GM19351 (cell line): ENCODE measurements around the gene FKBP5.
"Not testable (repeated sequence)": the region's sequence is repeated elsewhere in the genome, so short reads cannot be mapped to it uniquely, and the experiment has no call there.

ENCODE experiments used
- ATAC-seq: cut with Tn5 transposase; IDR thresholded peaks from one replicate; pipeline ENCODE4 v1.9.1; 2021; ENCODE audit warnings: mild to moderate bottlenecking, moderate library complexity; ENCODE audit not compliant: unreplicated experiment

Gene FKBP5

DNA sequence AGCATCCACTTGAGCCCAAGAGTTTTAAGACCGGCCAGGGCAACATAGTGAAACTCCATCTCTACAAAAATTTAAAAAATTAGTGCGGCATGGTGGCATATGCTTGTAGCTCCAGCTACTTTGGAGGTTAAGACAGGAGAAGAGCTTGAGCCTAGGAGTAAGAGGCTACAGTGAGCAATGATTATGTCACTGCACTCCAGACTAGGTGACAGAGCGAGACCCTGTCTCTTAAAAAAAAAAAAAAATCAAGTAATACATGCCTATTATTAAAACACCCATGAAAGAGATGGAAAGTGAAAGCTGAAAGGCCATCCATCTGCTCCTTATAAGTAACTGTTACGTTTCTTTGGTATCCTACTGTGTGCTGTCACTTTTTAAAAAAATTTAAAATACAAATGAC is 66.4 kb downstream of the FKBP5 start:
- ATAC-seq = no peak

DNA sequence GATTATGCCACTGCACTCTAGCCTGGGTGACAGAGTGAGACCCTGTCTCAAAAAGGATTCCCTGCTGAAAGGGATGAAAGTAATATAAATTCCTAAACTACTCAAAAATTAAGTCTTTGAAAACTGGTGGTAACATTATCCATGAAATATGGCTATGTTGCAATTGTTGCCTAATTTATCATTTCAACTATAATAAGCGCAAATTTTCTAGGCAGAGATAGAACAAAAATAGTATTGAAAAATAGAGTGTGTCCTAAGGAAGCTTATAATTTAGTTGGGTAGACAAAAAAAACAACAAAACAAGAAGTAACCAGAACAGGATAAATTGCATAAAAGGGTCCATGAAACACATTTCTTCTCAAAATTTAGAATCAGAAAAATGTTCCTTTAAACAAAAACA is 68.0 kb downstream of the FKBP5 start:
- ATAC-seq = no peak

- no peak for ATAC-seq
Measured at GRCh38 chr6:35613762-35614161, 75.0 kb downstream of the FKBP5 start.

DNA sequence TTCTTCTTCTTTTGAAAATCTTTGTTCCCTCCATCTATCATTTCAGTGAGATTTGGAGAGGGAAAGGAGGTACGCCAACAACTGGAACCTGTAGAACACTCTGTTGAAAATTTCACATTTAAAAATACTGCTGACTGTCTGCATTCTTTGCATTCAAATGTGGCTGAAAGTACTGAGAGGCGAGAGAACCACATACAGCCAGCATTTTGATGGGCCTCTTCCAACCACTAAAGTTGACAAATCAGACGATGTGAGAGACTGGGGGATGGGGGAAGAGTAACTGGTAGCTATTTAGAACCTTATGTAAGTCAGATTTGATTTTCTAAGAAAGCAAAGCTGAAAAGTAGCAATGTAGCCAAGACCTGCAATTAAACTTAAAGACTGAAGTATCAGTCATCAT is 77.5 kb downstream of the FKBP5 start:
- ATAC-seq = no peak

GRCh38 chr6:35610830-35611229 is 77.9 kb downstream of the FKBP5 start:
- no peak for ATAC-seq

GRCh38 chr6:35609588-35609987 is 79.1 kb downstream of the FKBP5 start:
- ATAC-seq = no peak

DNA sequence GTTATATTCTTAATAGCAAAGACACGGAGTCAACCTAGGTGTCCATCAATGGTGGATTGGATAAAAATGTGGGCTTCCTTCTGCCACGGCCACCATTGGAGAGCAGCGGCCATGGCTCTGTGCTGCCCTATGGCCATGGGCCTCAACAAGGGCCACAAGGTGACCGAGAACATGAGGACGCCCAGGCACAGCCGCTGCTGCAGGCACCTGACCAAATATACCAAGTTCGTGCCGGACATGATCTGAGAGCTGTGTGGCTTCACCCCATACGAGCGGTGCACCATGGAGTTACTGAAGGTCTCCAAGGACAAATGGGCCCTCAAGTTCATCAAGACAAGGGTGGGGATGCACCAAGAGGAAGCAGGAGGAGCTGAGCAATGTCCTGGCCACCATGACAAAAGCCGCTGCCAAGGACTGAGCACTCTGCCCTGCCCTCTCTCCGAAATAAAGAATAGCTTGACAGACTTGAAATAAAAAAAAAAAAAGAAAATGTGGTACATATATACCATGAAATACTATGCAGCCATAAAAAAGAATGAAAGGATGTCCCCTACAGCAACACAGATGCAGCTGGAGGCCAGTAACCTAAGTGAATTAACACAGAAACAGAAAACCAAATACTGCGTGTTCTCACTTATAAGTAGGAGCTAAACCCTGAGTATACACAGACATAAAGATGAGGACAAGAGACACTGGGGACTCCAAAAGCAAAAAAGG is 81.0 kb downstream of the FKBP5 start:
- ATAC-seq = no peak

- ATAC-seq = no peak
Measured at GRCh38 chr6:35605600-35605999, 83.1 kb downstream of the FKBP5 start.

GRCh38 chr6:35603326-35604202 is 85.2 kb downstream of the FKBP5 start:
- ATAC-seq = no peak

- no peak for ATAC-seq
Measured at GRCh38 chr6:35602133-35602946, 86.4 kb downstream of the FKBP5 start.

DNA sequence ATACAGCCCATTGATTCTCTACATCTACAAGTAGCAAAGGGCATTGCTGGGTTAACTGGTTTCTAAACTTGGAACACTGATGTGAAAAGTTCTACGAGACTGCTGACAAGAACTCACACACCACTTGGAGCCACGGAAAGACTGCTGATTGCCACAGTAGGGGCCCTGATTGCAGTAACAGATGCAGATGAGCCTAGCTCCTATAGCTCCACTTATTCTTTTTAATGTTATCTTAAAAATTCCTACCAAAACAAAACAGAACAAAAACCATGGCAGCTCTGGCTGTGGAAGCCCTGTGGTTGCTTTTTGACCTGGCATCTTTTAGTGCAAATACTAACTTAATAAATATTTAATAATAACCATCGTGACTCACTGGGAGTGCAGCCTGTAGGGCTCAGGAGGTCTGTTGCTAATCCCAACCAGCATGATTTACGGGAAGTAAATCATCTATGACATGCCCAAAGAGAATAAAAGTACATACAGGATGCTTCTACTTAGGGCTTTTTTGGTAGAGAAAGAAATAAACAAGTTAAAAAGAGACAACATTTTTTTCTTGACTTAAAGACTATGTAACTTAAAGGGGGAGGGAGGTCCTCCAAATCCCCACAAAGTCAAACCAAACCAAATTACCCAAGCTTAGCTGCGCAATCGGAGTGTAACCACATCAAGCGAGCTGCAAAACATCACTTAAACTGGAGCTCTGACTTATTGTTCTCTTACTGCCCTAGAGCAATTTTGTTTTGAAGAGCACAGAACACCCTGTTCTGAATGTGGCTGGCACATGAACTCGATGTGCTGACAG is 87.2 kb downstream of the FKBP5 start:
- no peak for ATAC-seq

GRCh38 chr6:35600659-35601125 is 88.0 kb downstream of the FKBP5 start:
- no peak for ATAC-seq

DNA sequence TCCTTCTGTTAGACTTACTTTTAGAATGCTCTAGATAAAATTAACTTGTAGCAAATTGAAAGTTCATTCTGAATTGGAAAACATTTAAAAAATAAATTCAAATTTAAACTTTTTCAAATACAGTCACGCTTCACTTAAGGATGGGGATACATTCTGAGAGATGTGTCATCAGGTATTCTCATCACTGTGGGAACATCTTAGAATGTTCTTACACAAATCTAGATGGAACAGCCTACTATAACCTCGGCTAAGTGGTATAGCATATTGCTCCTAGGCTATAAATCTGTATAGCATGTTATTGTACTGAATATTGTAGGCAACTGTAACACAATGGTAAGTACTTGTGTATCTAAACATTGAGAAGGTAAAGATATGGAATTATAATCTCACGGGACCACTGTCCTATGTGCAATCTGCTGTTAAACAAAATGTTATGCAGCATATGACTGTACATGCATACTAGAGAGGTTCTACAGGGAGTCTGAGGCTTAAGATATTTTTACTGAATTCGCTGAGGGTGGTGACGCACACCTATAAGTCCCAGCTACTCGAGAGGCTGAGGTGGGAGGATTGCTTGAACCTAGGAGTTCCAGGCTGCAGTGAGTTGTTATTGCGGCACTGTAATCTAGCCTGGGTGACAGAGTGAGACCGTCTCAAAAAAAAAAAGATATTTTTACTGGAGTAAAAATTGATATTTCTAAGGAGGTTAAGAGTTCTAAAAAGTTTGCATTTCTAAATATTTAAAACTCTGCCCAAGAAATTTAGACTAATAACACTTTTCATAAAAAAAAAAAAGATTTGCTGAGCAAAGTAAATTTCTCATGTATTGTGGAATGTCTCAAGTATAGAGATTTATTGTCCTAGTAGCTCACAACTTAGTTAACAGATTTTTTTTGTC is 88.7 kb downstream of the FKBP5 start:
- no peak for ATAC-seq

- not testable (repeated sequence) for ATAC-seq
Measured at GRCh38 chr6:35598621-35599020, 90.1 kb downstream of the FKBP5 start.

GRCh38 chr6:35596448-35597442 is 92.0 kb downstream of the FKBP5 start:
- ATAC-seq = no peak

- ATAC-seq = no peak
Measured at GRCh38 chr6:35594503-35595186, 94.1 kb downstream of the FKBP5 start.

- ATAC-seq = no peak
Measured at GRCh38 chr6:35592178-35592577, 96.5 kb downstream of the FKBP5 start.

DNA sequence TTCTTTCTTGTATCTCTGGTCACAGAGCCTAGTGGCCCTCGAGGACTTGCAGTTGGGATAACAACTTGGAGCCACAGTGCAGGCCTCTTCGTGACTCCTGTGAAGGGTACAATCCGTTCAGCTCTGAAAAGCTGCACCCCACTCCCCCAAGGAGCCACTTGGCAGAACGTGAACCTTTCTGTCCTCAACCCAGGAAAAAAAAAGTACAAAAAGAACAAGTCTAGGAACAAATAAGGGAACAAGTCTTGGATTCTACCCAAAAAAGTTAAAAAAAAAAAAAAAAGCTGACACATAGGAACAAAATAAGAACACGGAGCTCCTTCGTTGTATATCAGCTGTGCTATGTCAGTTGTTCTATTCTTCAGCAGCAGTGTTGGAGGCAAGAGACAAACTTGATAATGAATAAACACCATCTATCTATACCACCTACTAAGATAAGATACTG is 98.1 kb downstream of the FKBP5 start:
- no peak for ATAC-seq
